ENCODE data around the gene VPS35L. TPM values are rescaled to one million over a fixed set of nuclear protein-coding genes. Genes with fewer than 3 reads are reported as not detected.

The VPS35L gene
- total RNA-seq, 1 donor from 2014 or later, result 62.0 TPM

DNA sequence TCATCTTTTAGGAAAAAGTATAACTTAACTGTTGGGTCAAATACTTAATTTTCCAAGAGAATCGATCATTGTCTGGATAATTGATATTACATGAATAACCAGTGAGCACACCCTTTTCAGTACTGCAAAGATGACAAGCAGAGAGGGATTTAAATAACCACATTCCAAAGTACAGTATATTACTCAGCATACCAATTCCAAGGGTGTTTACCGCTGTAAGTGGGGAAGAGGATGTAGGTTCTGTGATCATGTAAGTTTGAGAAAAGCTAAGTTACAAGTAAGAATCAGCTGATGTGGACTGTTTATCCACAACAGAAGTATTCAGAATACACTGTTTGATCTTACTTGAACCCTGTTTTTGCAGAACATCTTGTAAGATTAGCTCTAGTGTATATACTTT is 39.7 kb upstream of the VPS35L start:
- Mint-ChIP-seq H3K9me3 (no peaks in the 10 kb centered on the region), H3K4me3 (no peak overlapping the region), H3K27me3 (no peaks in the 10 kb centered on the region), H3K36me3 (peaks cover 42% of the 10 kb centered on the region), H3K27ac (peak overlapping the region; percentile 76), H3K4me1 (ENCODE audit: unreplicated experiment) (peaks cover 9% of the 10 kb centered on the region)
- TF ChIP-seq, protein P1, sequence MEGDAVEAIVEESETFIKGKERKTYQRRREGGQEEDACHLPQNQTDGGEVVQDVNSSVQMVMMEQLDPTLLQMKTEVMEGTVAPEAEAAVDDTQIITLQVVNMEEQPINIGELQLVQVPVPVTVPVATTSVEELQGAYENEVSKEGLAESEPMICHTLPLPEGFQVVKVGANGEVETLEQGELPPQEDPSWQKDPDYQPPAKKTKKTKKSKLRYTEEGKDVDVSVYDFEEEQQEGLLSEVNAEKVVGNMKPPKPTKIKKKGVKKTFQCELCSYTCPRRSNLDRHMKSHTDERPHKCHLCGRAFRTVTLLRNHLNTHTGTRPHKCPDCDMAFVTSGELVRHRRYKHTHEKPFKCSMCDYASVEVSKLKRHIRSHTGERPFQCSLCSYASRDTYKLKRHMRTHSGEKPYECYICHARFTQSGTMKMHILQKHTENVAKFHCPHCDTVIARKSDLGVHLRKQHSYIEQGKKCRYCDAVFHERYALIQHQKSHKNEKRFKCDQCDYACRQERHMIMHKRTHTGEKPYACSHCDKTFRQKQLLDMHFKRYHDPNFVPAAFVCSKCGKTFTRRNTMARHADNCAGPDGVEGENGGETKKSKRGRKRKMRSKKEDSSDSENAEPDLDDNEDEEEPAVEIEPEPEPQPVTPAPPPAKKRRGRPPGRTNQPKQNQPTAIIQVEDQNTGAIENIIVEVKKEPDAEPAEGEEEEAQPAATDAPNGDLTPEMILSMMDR (conservative IDR thresholded peaks at IDR 0.05), result no peak
- DNase-seq (ENCODE audit: extremely low spot score, unreplicated experiment), result no peak

DNA sequence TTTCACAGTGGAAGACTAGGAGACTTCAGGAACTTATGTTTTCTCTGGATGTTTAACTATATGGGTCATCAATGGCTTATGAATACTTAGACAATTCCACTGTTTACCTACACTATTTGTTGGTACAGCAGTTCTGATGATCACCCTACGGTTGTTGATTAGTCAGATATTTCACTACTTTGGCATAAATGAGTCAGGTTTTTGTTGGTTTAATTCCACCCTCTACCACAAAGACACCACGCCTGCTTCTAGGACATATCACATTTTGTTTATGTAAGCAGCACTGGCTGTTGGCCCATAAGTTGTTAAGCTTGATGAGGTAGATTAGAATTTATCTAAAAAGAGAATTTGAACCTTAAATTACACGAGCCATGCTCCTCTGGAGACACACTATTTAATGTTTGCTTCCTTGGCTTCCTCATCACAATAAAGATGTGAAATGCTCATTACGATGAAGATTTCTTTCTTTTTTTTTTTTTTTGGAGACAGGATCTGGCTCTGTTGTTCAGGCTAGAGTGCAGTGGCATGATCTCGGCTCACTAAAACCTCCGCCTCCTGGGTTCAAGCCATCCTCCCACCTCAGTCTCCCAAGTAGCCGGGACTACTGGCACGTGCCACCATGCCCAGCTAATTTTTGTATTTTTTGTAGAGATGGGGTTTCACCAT is 37.9 kb upstream of the VPS35L start:
- Mint-ChIP-seq H3K27me3 (no peaks in the 10 kb centered on the region), H3K4me3 (peak overlapping the region; percentile 10), H3K36me3 (peaks cover 32% of the 10 kb centered on the region), H3K9me3 (no peaks in the 10 kb centered on the region), H3K4me1 (ENCODE audit: unreplicated experiment) (peaks cover 21% of the 10 kb centered on the region), H3K27ac (peak overlapping the region; percentile 12)
- TF ChIP-seq, protein P1 (conservative IDR thresholded peaks at IDR 0.05), result no peak
- no peak for DNase-seq (ENCODE audit: extremely low spot score, unreplicated experiment)

DNA sequence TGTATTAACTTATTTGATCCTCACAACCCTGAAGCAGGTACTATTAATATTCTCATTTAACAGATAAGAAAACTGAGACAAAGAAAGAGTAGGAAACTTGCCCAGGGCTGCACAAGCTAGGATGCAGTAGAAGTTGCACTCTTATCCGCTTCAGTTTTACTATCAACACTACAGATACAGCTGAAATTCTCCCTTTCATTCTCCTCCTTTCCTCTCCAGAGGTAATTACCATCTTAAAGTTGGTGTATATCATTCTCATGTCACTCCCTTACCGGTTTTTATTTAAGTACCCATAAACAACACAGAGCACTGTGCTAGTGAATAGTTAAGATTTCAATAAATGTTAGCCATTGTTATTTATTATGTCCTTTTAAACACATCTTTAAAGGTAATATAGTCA is 37.1 kb upstream of the VPS35L start:
- DNase-seq (ENCODE audit: extremely low spot score, unreplicated experiment), result no peak
- Mint-ChIP-seq H3K27me3 (no peaks in the 10 kb centered on the region), H3K36me3 (peaks cover 24% of the 10 kb centered on the region), H3K4me1 (ENCODE audit: unreplicated experiment) (peaks cover 21% of the 10 kb centered on the region), H3K27ac (peak overlapping the region; percentile 19), H3K9me3 (no peaks in the 10 kb centered on the region), H3K4me3 (peak overlapping the region; percentile 3)
- TF ChIP-seq, protein P1 (conservative IDR thresholded peaks at IDR 0.05), result no peak

DNA sequence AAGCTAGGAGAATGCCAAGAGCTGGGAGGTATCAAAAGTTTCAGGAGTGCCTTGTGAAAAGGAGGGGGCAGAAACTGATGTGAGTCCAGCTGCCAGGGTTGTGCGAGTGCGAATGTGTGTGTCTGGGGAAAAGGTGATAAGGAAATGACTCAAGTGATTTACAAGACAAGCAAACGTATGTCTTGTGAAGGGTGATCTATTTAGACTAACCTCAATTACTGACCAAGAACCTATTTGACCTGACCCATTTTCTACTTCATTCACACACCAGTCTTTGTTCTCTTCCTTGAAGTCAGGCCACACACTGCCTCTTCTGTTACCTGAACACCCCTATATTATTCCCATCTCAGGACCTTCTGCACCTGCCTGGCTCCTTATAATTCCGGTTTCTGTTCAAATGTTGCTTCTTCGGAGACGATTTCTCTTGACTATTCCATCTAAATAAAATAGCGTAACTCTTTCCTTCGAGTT is 34.6 kb upstream of the VPS35L start:
- Mint-ChIP-seq H3K27me3 (no peaks in the 10 kb centered on the region), H3K4me3 (peak overlapping the region; percentile 93), H3K9me3 (no peaks in the 10 kb centered on the region), H3K27ac (peak overlapping the region; percentile 93), H3K4me1 (ENCODE audit: unreplicated experiment) (peaks cover 36% of the 10 kb centered on the region), H3K36me3 (peaks cover 11% of the 10 kb centered on the region)
- no peak for DNase-seq (ENCODE audit: extremely low spot score, unreplicated experiment)
- TF ChIP-seq, protein P1 (conservative IDR thresholded peaks at IDR 0.05), result no peak

DNA sequence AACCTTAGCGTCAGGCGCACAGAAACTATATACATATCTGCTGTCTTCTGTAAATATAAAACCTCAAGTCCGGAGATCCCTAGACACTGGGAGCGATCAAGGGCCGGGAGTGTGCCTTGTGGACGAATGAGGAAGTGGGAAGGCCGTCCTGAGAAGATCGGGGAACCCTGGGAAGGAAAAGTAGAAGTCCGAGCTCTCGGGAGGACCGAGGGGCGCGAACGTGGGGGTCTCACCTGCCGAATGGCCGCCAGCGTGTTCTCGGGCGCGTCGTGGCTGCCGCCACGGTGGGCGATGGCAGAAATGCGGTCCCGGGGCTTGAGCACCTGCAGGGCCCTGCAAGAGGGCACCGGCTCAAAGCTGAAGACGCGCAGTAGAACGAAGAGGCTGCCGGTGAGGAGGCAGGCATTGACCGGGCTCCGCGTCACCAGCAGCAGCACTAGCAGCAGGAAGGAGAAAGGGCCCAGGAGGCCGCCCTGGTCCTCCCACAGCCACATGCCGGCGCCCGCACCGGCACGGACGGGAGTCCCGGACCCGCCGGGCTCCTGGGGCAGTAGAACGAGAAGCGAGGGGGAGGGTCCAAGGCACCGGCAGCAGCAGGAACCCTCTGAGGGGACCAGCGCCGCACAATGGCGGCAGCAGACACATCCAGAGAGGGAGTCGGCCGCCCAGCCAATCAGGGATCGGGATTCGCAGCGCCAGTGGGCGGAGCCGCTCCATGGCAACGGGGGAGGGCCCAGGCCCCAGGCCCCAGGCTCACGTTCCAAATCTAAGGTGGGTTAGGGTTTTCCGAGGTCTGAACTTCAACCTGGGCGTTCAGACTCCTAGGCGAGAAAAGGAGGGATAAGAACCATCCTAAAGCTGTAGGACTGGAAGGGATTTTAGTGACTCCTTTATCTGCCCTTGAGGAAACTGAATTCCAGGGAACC is 33.8 kb upstream of the VPS35L start, which contains the start of gene GDE1:
GDE1 (minus strand) TSS at position 628 of the 926 bp plus-strand sequence; CDS start at position 494, 134 bp downstream.
- TF ChIP-seq, protein P1 (conservative IDR thresholded peaks at IDR 0.05), result peak; percentile 52
- Mint-ChIP-seq H3K27me3 (no peaks in the 10 kb centered on the region), H3K36me3 (peaks cover 8% of the 10 kb centered on the region), H3K4me1 (ENCODE audit: unreplicated experiment) (peaks cover 36% of the 10 kb centered on the region), H3K4me3 (peak within 1 kb of the TSS; percentile 93), H3K9me3 (no peaks in the 10 kb centered on the region), H3K27ac (peak within 1 kb of the TSS; percentile 93)
- peak; percentile 95 for DNase-seq (ENCODE audit: extremely low spot score, unreplicated experiment)
